ENCODE data around the gene SUCO. TPM values are rescaled to one million over a fixed set of nuclear protein-coding genes. Genes with fewer than 3 reads are reported as not detected.

The SUCO gene
- total RNA-seq, 1 donor from 2014 or later, result 63.7 TPM

GRCh38 chr1:172549621-172550280 lies 16.8 kb downstream of the SUCO start:
- H3K27me3 ChIP-seq (ENCODE audit: insufficient read depth, low read length), result no peaks in the 10 kb centered on the region
- Mint-ChIP-seq H3K4me3 (ENCODE audit: unreplicated experiment) (no peak overlapping the region), H3K4me1 (ENCODE audit: low read depth, unreplicated experiment) (peaks cover 17% of the 10 kb centered on the region), H3K27me3 (ENCODE audit: low read depth, unreplicated experiment) (no peaks in the 10 kb centered on the region), H3K27ac (ENCODE audit: unreplicated experiment) (no peak overlapping the region), H3K9me3 (ENCODE audit: unreplicated experiment) (no peaks in the 10 kb centered on the region), H3K36me3 (ENCODE audit: low read depth, unreplicated experiment) (no peaks in the 10 kb centered on the region)
- H3K27ac ChIP-seq (ENCODE audit: low read depth, low read length), result no peak overlapping the region
- H3K9me3 ChIP-seq (ENCODE audit: insufficient read depth, low read depth, low read length), result no peaks in the 10 kb centered on the region
- no peak overlapping the region for H3K9ac ChIP-seq (ENCODE audit: low read length)
- no peak overlapping the region for H3K4me2 ChIP-seq (ENCODE audit: low read length)
- DNase-seq (ENCODE audit: low read depth), result peak; percentile 16
- peaks cover 96% of the 10 kb centered on the region for H3K79me2 ChIP-seq (ENCODE audit: insufficient read depth, low read length)
- H3K36me3 ChIP-seq (ENCODE audit: insufficient read depth, low read length), result no peaks in the 10 kb centered on the region
- H4K20me1 ChIP-seq (ENCODE audit: insufficient read depth, low read length), result peaks cover 60% of the 10 kb centered on the region
- FAIRE-seq, result no peak
- TF ChIP-seq CTCF (IDR thresholded peaks at IDR 0.05; ENCODE audit: insufficient read depth, low read depth, low read length), result no peak
- no peak for TF ChIP-seq EZH2 (IDR thresholded peaks at IDR 0.05; ENCODE audit: insufficient read depth, low read length)
- H3K4me3 ChIP-seq (ENCODE audit: insufficient read depth, low read depth, low read length), result no peak overlapping the region
- H3K4me1 ChIP-seq (ENCODE audit: insufficient read depth, low read length), result no peaks in the 10 kb centered on the region
- no peak overlapping the region for H2AFZ ChIP-seq (ENCODE audit: low read depth, low read length)

- Mint-ChIP-seq H3K27ac (ENCODE audit: unreplicated experiment) (no peak overlapping the region), H3K36me3 (ENCODE audit: low read depth, unreplicated experiment) (peaks cover 2% of the 10 kb centered on the region), H3K9me3 (ENCODE audit: unreplicated experiment) (no peaks in the 10 kb centered on the region), H3K4me1 (ENCODE audit: low read depth, unreplicated experiment) (peaks cover 17% of the 10 kb centered on the region), H3K4me3 (ENCODE audit: unreplicated experiment) (no peak overlapping the region), H3K27me3 (ENCODE audit: low read depth, unreplicated experiment) (no peaks in the 10 kb centered on the region)
- no peaks in the 10 kb centered on the region for H3K27me3 ChIP-seq (ENCODE audit: insufficient read depth, low read length)
- H2AFZ ChIP-seq (ENCODE audit: low read depth, low read length), result no peak overlapping the region
- no peak overlapping the region for H3K27ac ChIP-seq (ENCODE audit: low read depth, low read length)
- H3K4me3 ChIP-seq (ENCODE audit: insufficient read depth, low read depth, low read length), result no peak overlapping the region
- no peak overlapping the region for H3K9ac ChIP-seq (ENCODE audit: low read length)
- no peaks in the 10 kb centered on the region for H3K9me3 ChIP-seq (ENCODE audit: insufficient read depth, low read depth, low read length)
- no peaks in the 10 kb centered on the region for H3K36me3 ChIP-seq (ENCODE audit: insufficient read depth, low read length)
- no peaks in the 10 kb centered on the region for H3K4me1 ChIP-seq (ENCODE audit: insufficient read depth, low read length)
- peaks cover 89% of the 10 kb centered on the region for H3K79me2 ChIP-seq (ENCODE audit: insufficient read depth, low read length)
- DNase-seq (ENCODE audit: low read depth) (no peak), FAIRE-seq (no peak)
- H3K4me2 ChIP-seq (ENCODE audit: low read length), result no peak overlapping the region
- H4K20me1 ChIP-seq (ENCODE audit: insufficient read depth, low read length), result peaks cover 51% of the 10 kb centered on the region
- TF ChIP-seq CTCF (IDR thresholded peaks at IDR 0.05; ENCODE audit: insufficient read depth, low read depth, low read length) (no peak), EZH2 (IDR thresholded peaks at IDR 0.05; ENCODE audit: insufficient read depth, low read length) (no peak)
These were observed 18.3 kb downstream of the SUCO start for GRCh38 chr1:172551279-172551678.

GRCh38 chr1:172554915-172555314 lies 22.0 kb downstream of the SUCO start:
- no peaks in the 10 kb centered on the region for H3K4me1 ChIP-seq (ENCODE audit: insufficient read depth, low read length)
- H3K4me2 ChIP-seq (ENCODE audit: low read length), result no peak overlapping the region
- H3K27me3 ChIP-seq (ENCODE audit: insufficient read depth, low read length), result no peaks in the 10 kb centered on the region
- H3K4me3 Mint-ChIP-seq (ENCODE audit: unreplicated experiment), result no peak overlapping the region
- H3K36me3 Mint-ChIP-seq (ENCODE audit: low read depth, unreplicated experiment), result peaks cover 7% of the 10 kb centered on the region
- peaks cover 20% of the 10 kb centered on the region for H4K20me1 ChIP-seq (ENCODE audit: insufficient read depth, low read length)
- no peak overlapping the region for H2AFZ ChIP-seq (ENCODE audit: low read depth, low read length)
- H3K36me3 ChIP-seq (ENCODE audit: insufficient read depth, low read length), result peaks cover 5% of the 10 kb centered on the region
- H3K27ac Mint-ChIP-seq (ENCODE audit: unreplicated experiment), result no peak overlapping the region
- FAIRE-seq (no peak), DNase-seq (ENCODE audit: low read depth) (no peak)
- no peaks in the 10 kb centered on the region for H3K9me3 ChIP-seq (ENCODE audit: insufficient read depth, low read depth, low read length)
- no peaks in the 10 kb centered on the region for H3K9me3 Mint-ChIP-seq (ENCODE audit: unreplicated experiment)
- TF ChIP-seq CTCF (IDR thresholded peaks at IDR 0.05; ENCODE audit: insufficient read depth, low read depth, low read length) (no peak), EZH2 (IDR thresholded peaks at IDR 0.05; ENCODE audit: insufficient read depth, low read length) (no peak)
- peaks cover 7% of the 10 kb centered on the region for H3K4me1 Mint-ChIP-seq (ENCODE audit: low read depth, unreplicated experiment)
- H3K4me3 ChIP-seq (ENCODE audit: insufficient read depth, low read depth, low read length), result no peak overlapping the region
- H3K79me2 ChIP-seq (ENCODE audit: insufficient read depth, low read length), result peaks cover 59% of the 10 kb centered on the region
- H3K27me3 Mint-ChIP-seq (ENCODE audit: low read depth, unreplicated experiment), result no peaks in the 10 kb centered on the region
- H3K9ac ChIP-seq (ENCODE audit: low read length), result no peak overlapping the region
- H3K27ac ChIP-seq (ENCODE audit: low read depth, low read length), result no peak overlapping the region

Data from astrocyte (in vitro differentiated cells and primary cell).